GM04503 (cell line): ENCODE data around the gene NDOR1.

Experiments
- DNase-seq: peaks from one replicate; pipeline ENCODE4 v3.0.0-alpha.2; 2012; ENCODE audit warnings: low read depth

Gene NDOR1

DNA sequence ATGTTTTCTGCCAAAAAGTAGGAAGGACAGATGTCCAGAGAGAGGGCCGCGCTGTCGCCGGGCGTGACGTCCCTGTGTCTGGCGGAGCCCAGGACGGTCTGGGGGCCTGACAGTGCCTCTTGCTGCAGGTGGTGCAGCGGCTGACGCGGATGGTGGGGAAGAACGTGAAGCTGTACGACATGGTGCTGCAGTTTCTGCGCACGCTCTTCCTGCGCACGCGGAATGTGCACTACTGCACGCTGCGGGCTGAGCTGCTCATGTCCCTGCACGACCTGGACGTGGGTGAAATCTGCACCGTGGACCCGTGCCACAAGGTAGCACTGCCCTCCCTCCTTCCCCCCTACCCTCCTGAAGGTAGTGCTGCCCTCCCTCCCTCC lies 57.4 kb downstream of the NDOR1 start:
- no peak for DNase-seq

DNA sequence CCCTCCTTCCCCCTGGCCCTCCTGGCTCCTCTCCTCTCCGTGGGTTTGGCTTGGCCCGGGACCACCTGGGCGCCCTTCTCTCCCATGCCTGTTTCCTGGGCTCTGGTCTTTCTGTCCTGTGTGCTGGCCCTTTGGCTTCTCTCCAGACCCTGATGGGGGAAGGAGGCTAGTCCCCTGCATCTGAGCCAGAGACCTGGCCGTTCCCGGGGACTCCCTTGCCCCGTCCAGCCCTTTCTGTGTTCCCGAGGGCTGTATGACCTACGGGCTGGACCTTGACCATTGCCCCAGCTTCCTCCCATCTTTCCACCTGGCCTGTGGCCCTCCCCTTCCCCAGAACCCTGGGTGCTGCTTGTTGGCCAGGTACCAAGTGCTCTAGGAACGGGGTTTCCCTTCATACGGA lies 58.0 kb downstream of the NDOR1 start:
- no peak for DNase-seq

DNA sequence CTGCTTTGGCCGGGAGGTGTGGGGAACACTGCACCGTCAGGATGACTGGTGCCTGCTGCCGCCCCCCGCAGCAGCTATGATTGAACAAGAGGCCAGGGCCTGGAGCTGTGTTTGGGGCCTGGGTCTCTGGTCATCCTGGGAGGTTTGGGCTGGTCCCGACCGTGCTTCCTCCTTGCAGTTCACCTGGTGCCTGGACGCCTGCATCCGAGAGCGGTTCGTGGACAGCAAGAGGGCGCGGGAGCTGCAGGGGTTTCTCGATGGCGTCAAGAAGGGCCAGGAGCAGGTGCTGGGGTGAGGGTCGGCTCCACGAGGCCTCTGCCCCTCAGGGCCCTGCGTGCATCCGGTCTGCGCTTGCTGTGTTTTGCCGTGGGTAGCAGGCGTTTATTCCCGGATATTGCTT lies 58.6 kb downstream of the NDOR1 start:
- no peak for DNase-seq

DNA sequence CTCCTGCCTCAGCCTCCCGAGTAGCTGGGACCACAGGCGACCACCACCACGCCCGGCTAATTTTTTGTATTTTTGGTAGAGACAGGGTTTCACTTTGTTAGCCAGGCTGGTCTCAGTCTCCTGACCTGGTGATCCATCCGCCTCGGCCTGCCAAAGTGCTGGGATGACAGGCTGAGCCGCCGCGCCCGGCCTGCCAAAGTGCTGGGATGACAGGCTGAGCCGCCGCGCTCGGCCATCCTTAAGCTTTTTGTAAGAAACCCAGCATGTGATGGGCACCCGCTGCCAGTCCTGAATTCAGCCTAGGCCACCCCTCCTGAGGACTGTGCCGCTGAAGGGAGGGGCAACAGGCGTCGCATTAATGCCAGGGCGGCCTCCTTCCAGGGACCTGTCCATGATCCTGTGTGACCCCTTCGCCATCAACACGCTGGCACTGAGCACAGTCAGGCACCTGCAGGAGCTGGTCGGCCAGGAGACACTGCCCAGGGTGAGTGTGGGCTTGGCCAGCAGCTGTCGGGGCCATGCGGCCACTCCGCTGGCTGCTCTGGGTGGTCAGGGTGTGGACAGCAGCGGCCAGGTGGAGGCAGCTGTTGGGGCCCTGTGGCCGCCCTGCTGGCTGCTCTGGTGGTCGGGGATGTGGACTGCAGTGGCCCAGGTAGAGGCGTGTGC lies 60.1 kb downstream of the NDOR1 start:
- no peak for DNase-seq

DNA sequence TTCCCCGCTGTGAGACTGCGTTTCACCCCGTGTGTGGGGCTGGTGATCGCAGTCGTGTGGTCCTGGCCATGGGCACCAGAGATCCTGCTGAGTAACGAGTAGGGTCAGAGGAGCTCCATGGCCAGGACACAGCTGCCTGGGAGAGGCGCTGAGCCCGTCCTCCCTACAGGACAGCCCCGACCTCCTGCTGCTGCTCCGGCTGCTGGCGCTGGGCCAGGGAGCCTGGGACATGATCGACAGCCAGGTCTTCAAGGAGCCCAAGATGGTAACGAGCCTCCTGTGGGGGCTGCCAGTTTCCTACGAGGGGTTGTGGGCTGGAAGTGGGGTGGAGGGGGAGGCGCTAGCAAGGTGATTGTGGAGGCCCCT lies 60.6 kb downstream of the NDOR1 start:
- no peak for DNase-seq
